Liver (tissue), 10 donors: ENCODE data around the gene CDK19. TPM values are rescaled to one million over a fixed set of nuclear protein-coding genes. Genes with fewer than 3 reads are reported as not detected.

ENCODE experiments used
- DNase-seq: peaks from one replicate; pipeline ENCODE4 v3.0.0-alpha.2; 2017; ENCODE audit warnings: low spot score
- H3K27ac ChIP-seq, 2 donors: one replicate each; pipeline ENCODE4 v1.7.0; 2013; ENCODE audit warnings: inconsistent platforms in 2 of 2, low read length in 2 of 2, control low read depth in 1 of 2, low read depth in 1 of 2, mild to moderate bottlenecking in 1 of 2
- H3K27me3 ChIP-seq, 4 donors: one replicate each; pipeline versions ENCODE4 v1.6.1 to v1.7.0; 2013; ENCODE audit warnings: low read length in 3 of 4, inconsistent platforms in 1 of 4, mild to moderate bottlenecking in 1 of 4, moderate library complexity in 1 of 4; ENCODE audit not compliant: control insufficient read depth in 4 of 4, insufficient read depth in 4 of 4
- H3K36me3 ChIP-seq, 4 donors: one replicate each; pipeline versions ENCODE4 v1.6.1 to v1.7.0; 2013; ENCODE audit warnings: low read length in 3 of 4, mild to moderate bottlenecking in 3 of 4, low read depth in 1 of 4, moderate library complexity in 1 of 4; ENCODE audit not compliant: control insufficient read depth in 4 of 4, insufficient read depth in 3 of 4
- H3K4me1 ChIP-seq, 4 donors: one replicate each; pipeline versions ENCODE4 v1.6.1 to v1.7.0; 2013; ENCODE audit warnings: low read length in 3 of 4, mild to moderate bottlenecking in 3 of 4, moderate library complexity in 1 of 4; ENCODE audit not compliant: control insufficient read depth in 4 of 4, insufficient read depth in 4 of 4
- H3K4me3 ChIP-seq, 3 donors: one replicate each; pipeline versions ENCODE4 v1.6.1 to v1.7.0; 2013; ENCODE audit warnings: low read length in 3 of 3, control low read depth in 1 of 3, low read depth in 1 of 3, mild to moderate bottlenecking in 1 of 3
- H3K9ac ChIP-seq, 2 donors: one replicate each; pipeline ENCODE4 v1.7.0; 2013; ENCODE audit warnings: low read length in 2 of 2, mild to moderate bottlenecking in 2 of 2, moderate library complexity in 2 of 2, control low read depth in 1 of 2, low read depth in 1 of 2
- H3K9me3 ChIP-seq, 4 donors: one replicate each; pipeline versions ENCODE4 v1.6.1 to v1.7.0; 2013; ENCODE audit warnings: low read length in 3 of 4; ENCODE audit not compliant: control insufficient read depth in 4 of 4
- CTCF ChIP-seq: fragments of 150-350 bp; IDR thresholded peaks from 2 replicates; pipeline ENCODE4 v1.5.1; 2017; ENCODE audit warnings: improper control_type of control experiment, low read depth, low read length; ENCODE audit not compliant: missing input control
- EGR1 ChIP-seq, 2 donors: IDR thresholded peaks; 2 replicates each; pipeline ENCODE4 v1.6.1; 2016 to 2018; ENCODE audit warnings: antibody characterized with exemption in 2 of 2, low read depth in 2 of 2
- FOXA1 ChIP-seq: IDR thresholded peaks from 2 replicates; pipeline ENCODE4 v1.6.1; 2016; ENCODE audit warnings: antibody characterized with exemption
- GABPA ChIP-seq, 2 donors: IDR thresholded peaks in 1 of 2; conservative IDR thresholded peaks in 1 of 2; 2 replicates each; pipeline ENCODE4 v1.6.1; 2016; ENCODE audit warnings: antibody characterized with exemption in 2 of 2, mild to moderate bottlenecking in 1 of 2, moderate library complexity in 1 of 2
- JUND ChIP-seq, 2 donors: IDR thresholded peaks; 2 replicates each; pipeline ENCODE4 v1.6.1; 2016; ENCODE audit warnings: antibody characterized with exemption in 2 of 2
- NR2F2 ChIP-seq: IDR thresholded peaks from 2 replicates; pipeline ENCODE4 v1.6.1; 2016; ENCODE audit warnings: antibody characterized with exemption
- SP1 ChIP-seq: IDR thresholded peaks from 2 replicates; pipeline ENCODE4 v1.6.1; 2018; ENCODE audit warnings: antibody characterized with exemption, mild to moderate bottlenecking
- TAF1 ChIP-seq: conservative IDR thresholded peaks from 2 replicates; pipeline ENCODE4 v1.6.1; 2016; ENCODE audit warnings: antibody characterized with exemption, mild to moderate bottlenecking
- ZBTB33 ChIP-seq: IDR thresholded peaks from 2 replicates; pipeline ENCODE4 v1.6.1; 2016; ENCODE audit warnings: antibody characterized with exemption
- WGBS: extraction: QIAGEN DNeasy Blood & Tissue Kit; methylation state at CpG from one replicate; pipeline ENCODE4 v1.1.7; 2013; 5-methylcytosine and 5-hydroxymethylcytosine counted together
- polyA plus RNA-seq, 2 donors: library from polyadenylated mRNA; stranded (reverse) in 1 of 2; unstranded in 1 of 2; fragments of 200-250 nt in 1 of 2; fragments of >200 nt in 1 of 2; fragmentation: Nextera tagmentation in 1 of 2; extraction: Ambion mirVana in 1 of 2; gene quantifications; one replicate each; pipeline versions ENCODE4 v1.2.1 to v1.2.3, GENCODE V29; 2013 to 2015
- small RNA-seq: library from RNA; depleted of rRNA; stranded (forward); fragments of <200 nt; gene quantifications from one replicate; pipeline ENCODE3, GENCODE V24; 2014
- total RNA-seq, 2 donors: library from RNA; depleted of rRNA; stranded (reverse); fragments of >200 nt; gene quantifications; one replicate each; pipeline ENCODE4 v1.2.3, GENCODE V29; 2014
- donor health status: healthy.
- donor health status: healthy.
- donor health status: healthy.
- donor health status: healthy.
- donor health status: healthy.

CDK19 gene
- total and polyA plus RNA-seq, 4 donors: 1.8 to 7.6 (median 3.9) TPM

- Histone ChIP-seq H3K27ac (no peak overlapping the region), H3K4me3 (no peak overlapping the region), H3K4me1 (peaks cover 3 to 13% (median 11%) of the 10 kb centered on the region in 4 donors), H3K27me3 (no peaks in the 10 kb centered on the region), H3K9me3 (no peaks in the 10 kb centered on the region), H3K36me3 (no peaks in the 10 kb centered on the region), H3K9ac (no peak overlapping the region)
- no peak for TF ChIP-seq SP1
- TF ChIP-seq NR2F2: no peak
- TF ChIP-seq JUND (IDR thresholded peaks at IDR 0.05): no peak
- TF ChIP-seq FOXA1: no peak
- TF ChIP-seq EGR1 (IDR thresholded peaks at IDR 0.05; ENCODE audit: low read depth in 2 of 2): no peak
- no peak for TF ChIP-seq ZBTB33
- no peak for TF ChIP-seq TAF1
- TF ChIP-seq GABPA (IDR thresholded peaks at IDR 0.05 in 1 of 2, conservative IDR thresholded peaks at IDR 0.05 in 1 of 2): no peak
- TF ChIP-seq CTCF: no peak
- 74% methylated on average over 6 of the region's 6 CpGs for WGBS
- DNase-seq: no peak
These were observed 254.8 kb downstream of the CDK19 start for GRCh38 chr6:110560239-110561007.

Small RNAs within 50 kb of the gene (small RNA-seq; reads per million reads assigned to genes)
- gene RNU6-1115P (not detected), gene RNU6-957P (not detected), gene SNORA40C (not detected)

Other genes starting within 250 kb of the CDK19 start
- gene AMD1, start 59.3 kb upstream of the CDK19 start, total RNA-seq: 10 to 100 TPM; 45.7 to 46.4 TPM
- 10 to 100 TPM; 14.5 to 19.6 TPM for gene AMD1, start 59.3 kb upstream of the CDK19 start, polyA plus RNA-seq
- 10 to 100 TPM; 16.3 to 20.4 TPM for gene GTF3C6, start 143.2 kb upstream of the CDK19 start, total RNA-seq
- gene GTF3C6, start 143.2 kb upstream of the CDK19 start, polyA plus RNA-seq: 10 to 100 TPM; 23.9 to 53.3 TPM
- 10 to 100 TPM in 1 of 2 donors, 1 to 10 TPM in 1; 7.2 to 13.1 TPM for gene RPF2, start 166.6 kb upstream of the CDK19 start, total RNA-seq
- gene RPF2, start 166.6 kb upstream of the CDK19 start, polyA plus RNA-seq: 10 to 100 TPM; 11.9 to 20.8 TPM